HG02943 (cell line): ENCODE measurements around the gene FAM199X.
"Not testable (repeated sequence)": the region's sequence is repeated elsewhere in the genome, so short reads cannot be mapped to it uniquely, and the experiment has no call there.

Source experiments
- ATAC-seq: cut with Tn5 transposase; IDR thresholded peaks from one replicate; pipeline ENCODE4 v1.9.1; 2021; ENCODE audit warnings: mild to moderate bottlenecking, low read depth, moderate library complexity; ENCODE audit not compliant: unreplicated experiment

FAM199X gene

GRCh38 chrX:104187931-104188330, 21.7 kb downstream of the FAM199X start:
- ATAC-seq = no peak

- no peak for ATAC-seq
These were observed 23.6 kb downstream of the FAM199X start for GRCh38 chrX:104189837-104190236.

- ATAC-seq = no peak
These were observed 27.2 kb downstream of the FAM199X start for GRCh38 chrX:104193485-104193884.

- ATAC-seq = no peak
These were observed 28.8 kb downstream of the FAM199X start for GRCh38 chrX:104195013-104195412.

DNA sequence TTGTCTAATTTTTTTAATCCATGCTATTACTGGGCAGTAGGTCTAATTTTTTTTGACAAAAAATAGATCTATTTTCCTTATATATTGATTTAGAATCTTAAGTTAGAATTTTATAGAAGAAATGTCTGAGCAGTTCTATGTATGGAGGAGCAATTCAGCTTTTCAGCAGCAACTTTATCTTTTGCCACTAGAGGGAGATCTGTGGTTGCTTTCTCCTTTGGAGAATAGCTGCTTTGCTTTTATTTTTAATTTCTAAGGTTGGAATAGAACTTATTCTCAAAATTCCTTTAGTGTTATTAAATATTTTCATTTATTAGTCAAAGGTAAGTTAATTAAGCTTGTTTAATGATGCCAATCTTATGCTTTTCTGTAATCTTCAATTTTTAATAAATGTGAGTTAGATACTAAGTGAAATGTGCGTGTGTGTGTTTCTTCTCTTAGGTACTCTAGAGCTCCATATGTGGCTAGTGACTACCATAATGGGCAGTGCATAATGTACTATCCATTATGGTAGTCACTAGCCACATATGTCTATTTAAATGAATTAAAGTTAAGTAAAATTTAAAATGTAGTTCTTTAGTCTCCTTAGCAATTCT, 29.3 kb downstream of the FAM199X start:
- ATAC-seq = peak; percentile 72

DNA sequence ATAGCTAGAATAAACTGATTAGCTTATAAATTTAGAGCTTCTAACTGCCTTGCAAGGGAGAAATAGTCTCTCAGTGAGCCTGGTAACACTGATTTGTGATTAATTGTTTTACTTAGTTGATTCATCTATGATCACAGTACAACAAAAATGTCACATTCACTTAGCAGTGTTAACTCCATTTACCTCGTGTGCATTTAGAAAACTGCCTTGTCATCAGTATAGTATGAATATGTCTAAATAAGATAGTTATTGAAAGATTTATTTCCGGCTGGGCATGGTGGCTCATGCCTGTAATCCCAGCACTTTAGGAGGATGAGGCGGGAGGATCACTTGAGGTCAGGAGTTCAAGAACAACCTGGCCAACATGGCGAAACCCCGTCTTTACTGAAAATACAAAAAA, 39.3 kb downstream of the FAM199X start:
- ATAC-seq = no peak

- ATAC-seq = no peak
These were observed 44.9 kb downstream of the FAM199X start for GRCh38 chrX:104211187-104211586.

- not testable (repeated sequence) for ATAC-seq
These were observed 63.8 kb downstream of the FAM199X start for GRCh38 chrX:104230060-104230459.
